T-helper 2 cell treated with Interferon-gamma antibody and Interleukin-4, amounts not matched to agents 100 ng/mL and 5 ng/mL, for 36 hours (primary cell): ENCODE data around the gene JAKMIP1. TPM values are rescaled to one million over a fixed set of nuclear protein-coding genes. Genes with fewer than 3 reads are reported as not detected.

Experiments
- intact Hi-C: fragments of 100-400 bp; cut with micrococcal nuclease; formaldehyde crosslinking; loops from one replicate; pipeline ENCODE4 v1.15.1; 2023
- total RNA-seq: library from RNA; stranded (reverse); gene quantifications from 2 replicates; pipeline ENCODE4 v1.2.3, GENCODE V29; 2022

Gene JAKMIP1
- total RNA-seq, 1 donor from 2014 or later: 18.5 TPM

GRCh38 chr4:6183740-6184139 is 16.6 kb downstream of the JAKMIP1 start:
- intact Hi-C loops: loop anchor here (5.0 kb wide), 1 partner anchor 51 kb away; no protein-coding TSS in a partner anchor

GRCh38 chr4:6182376-6183280 is 17.7 kb downstream of the JAKMIP1 start:
- intact Hi-C loops: loop anchor here (5.0 kb wide), 1 partner anchor 50 kb away; no protein-coding TSS in a partner anchor

DNA sequence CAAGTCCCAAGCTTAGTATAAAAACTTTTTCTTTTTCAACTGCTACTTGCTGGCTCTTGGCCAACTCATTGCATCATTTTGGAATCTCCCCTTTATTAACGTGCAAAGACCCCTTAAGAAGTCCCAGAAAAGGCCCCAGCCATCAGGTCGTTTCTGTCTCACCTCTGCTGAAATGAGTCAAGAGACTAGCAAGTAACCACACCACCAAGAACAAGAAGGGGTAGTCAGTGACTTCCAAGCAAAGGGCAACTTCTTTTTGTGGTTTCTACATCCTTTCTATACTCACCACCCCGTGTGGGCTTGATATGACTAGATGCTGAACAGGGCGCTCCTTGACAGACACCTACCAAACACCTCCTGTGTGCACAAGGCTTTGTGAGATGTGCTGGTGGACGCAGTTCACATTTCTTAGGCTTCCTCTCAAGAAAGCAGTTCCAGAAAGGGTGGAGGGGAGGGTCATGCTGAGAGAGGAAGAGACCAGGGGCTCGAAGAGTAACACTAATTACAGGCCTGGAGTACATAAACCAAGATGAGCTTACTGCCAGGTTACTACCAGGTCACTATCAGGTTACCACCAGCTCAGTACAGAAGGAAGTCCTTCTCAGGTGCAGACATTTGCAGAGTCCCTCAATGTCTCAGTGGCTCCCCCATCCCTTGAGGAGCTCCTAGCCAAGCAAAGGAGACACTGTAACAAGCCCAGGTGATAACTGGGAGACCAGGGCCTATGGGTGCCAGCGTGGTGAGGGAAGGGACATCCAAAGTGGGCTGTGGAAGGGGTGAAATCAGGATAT is 19.3 kb downstream of the JAKMIP1 start:
- intact Hi-C loops: loop anchor here (1.0 to 5.0 kb wide), 2 partner anchors 17 to 49 kb away; no protein-coding TSS in a partner anchor

DNA sequence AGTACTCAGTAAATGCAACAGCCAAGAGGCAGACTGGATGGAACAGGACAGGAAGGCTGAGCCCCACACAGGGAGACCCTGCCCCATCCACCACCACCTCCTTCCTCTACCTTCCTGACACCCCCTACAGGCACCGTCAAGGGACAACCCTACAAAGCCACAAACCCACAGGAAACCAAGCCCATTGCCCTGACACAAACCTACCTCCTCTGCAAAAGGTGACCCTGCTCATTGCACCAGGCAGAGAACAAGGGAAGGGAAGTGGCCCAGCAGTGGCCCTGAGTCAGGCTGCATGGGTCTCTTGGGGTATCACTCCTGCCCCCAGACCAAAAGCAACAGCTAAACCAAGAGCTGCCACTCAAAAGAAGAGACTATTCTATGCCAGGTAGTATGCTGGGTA is 21.0 kb downstream of the JAKMIP1 start:
- intact Hi-C loops: no loop called here

- intact Hi-C loops: no loop called here
These were observed 21.6 kb downstream of the JAKMIP1 start for GRCh38 chr4:6178757-6179156.

GRCh38 chr4:6177587-6178197 is 22.7 kb downstream of the JAKMIP1 start:
- intact Hi-C loops: no loop called here

DNA sequence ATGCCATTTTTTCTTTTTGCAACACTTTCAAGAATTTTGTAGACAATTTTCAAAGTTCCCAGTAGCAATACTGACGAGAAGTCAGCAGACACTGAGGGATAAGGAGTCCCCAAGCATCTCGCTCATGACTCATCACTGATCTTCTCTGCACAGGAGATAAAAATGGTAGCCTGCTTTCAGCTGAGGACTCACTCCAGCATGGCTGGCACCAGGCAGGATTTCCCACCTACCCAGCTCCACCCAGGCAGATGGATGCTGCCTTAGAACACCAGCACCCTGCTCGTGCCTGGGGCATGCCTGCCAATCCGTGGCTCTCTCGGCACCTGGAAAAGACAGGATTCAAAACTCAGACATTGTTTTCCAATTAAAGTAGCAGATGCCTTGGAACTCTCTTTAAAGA is 24.9 kb downstream of the JAKMIP1 start:
- intact Hi-C loops: no loop called here

- intact Hi-C loops: no loop called here
These were observed 27.5 kb downstream of the JAKMIP1 start for GRCh38 chr4:6172927-6173200.

DNA sequence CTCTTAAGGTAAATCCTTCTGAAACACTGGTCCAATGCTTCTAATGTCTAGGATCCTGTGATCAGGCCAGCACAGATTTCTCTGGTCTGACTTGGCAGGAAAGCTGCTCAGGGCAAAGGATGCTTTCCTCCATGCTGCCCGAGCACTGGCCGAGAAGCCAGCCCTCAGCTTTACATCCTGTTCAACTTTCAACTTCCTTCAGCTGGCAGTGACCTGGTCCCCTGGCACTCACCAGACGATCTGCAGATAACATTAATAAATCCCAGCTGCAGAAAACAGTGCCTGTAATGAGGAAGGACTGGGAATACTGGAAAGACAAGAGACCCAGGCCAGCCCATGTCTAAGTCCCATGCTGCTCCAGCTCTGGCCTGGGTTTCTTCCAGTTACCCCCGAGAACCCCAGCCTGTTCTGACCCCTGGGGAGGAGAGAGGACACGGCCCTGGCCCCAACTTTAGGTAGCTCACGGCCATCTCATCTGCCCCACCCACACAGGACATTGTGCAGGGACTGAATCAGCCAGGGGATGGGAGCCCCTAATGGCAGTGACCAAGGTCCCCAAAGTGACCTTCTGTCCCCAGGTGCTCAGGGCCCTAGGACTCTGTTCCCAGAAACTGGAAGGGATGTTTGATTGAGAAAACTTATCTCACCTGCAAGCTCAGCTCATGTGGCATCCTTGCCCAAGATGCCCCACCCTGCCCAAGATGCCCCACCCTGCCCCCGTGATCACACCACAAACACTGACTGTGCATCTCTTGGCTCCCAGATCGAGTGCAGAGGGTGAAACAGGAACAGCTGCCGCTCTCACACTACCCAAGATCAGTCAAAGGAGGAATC is 28.0 kb downstream of the JAKMIP1 start:
- intact Hi-C loops: no loop called here

GRCh38 chr4:6169239-6169638 is 31.1 kb downstream of the JAKMIP1 start:
- intact Hi-C loops: no loop called here

DNA sequence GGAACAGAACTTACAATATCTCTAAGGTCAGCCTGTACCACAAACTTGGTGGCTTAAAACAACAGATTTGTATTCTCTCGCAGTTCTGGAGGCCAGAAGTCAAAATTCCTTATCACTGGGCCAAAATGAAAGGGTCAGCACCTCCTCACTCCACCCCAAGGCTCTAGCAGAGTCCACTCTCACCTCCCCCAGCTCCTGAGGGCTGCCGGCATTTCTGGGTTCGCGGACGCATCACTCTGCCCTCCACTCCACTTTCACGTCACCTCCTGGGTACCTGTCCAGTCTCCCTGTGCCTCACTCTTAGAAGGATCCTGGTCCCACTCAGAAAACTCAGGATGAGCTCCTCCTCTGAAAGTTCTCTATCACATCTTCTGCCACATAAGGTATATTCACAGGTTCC is 34.6 kb downstream of the JAKMIP1 start:
- intact Hi-C loops: no loop called here

GRCh38 chr4:6162885-6163284 is 37.5 kb downstream of the JAKMIP1 start:
- intact Hi-C loops: no loop called here

DNA sequence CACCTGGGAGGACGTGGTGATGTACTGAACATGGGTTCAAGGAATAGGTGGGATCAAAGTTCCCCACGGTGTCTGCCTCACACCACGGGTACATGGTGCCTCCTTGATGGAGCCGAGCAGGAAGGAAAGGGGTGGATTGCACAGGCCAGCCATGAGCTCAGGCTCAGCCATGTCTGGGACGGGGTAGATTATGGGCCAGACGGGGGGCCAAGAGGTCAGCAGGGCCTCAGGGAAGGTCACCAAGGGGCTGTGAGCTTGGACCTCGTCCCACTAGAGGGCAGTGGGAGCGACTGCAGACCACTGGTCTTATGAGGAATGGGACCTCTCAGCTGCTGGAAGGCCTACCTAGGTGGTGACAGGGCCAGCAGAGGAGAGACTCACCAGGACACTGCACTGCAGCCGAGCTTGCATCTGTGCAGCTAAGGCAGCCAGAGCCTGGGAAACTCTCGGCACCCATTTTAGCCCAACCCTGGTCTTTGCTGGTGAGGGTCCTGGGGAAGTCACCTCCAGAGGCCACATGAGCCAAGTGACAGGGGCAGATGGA is 38.4 kb downstream of the JAKMIP1 start:
- intact Hi-C loops: no loop called here

- intact Hi-C loops: no loop called here
These were observed 39.8 kb downstream of the JAKMIP1 start for GRCh38 chr4:6160536-6160935.

GRCh38 chr4:6157926-6158325 is 42.4 kb downstream of the JAKMIP1 start:
- intact Hi-C loops: no loop called here

GRCh38 chr4:6155996-6156750 is 44.2 kb downstream of the JAKMIP1 start:
- intact Hi-C loops: no loop called here

DNA sequence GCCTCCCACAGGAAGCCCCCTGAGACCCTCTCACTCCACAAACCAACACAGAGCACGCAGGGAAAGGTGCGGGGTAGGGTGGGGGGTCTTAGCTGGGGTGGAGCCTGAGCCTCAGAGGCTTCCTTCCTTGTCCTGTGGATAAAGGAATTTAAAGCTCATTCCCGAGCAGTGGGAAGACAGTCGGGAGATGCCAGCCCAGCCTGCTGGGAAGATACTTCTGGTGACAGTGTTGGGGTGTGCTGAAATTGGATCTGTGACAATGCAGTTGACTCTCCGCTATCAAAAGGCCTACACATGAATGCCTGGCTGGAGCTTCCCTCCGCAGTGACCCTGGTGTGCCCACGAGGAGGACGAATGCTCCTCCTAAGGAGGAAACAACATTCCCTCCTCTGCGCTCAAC is 45.5 kb downstream of the JAKMIP1 start:
- intact Hi-C loops: no loop called here

DNA sequence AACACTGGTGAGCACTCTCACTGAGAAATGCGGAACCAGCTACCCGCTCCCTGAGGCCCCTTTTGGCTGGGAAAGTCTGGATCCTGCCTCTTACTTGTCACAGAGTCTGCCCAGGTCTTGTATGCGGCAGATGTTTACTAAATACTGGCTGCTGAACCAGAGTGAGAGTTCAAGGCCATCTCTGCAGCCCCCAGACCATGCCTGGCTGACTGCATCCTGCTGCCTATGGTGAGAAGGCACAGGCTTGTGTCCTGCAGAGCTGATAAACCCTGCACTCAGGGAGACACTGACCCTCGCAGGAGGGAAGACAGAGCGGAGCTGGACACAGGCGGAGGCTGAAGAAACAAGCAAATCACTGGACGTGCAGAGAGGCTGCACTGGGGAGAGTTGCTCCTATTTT is 46.5 kb downstream of the JAKMIP1 start:
- intact Hi-C loops: no loop called here

- intact Hi-C loops: no loop called here
These were observed 47.3 kb downstream of the JAKMIP1 start for GRCh38 chr4:6152869-6153705.
